Mesenchymal stem cell (in vitro differentiated cells and primary cell): ENCODE measurements around the gene PRSS38.

ENCODE experiments used
- DNase-seq: peaks from one replicate; pipeline ENCODE4 v3.0.0-alpha.2; 2013
- H2AFZ ChIP-seq: one replicate; pipeline ENCODE4 v1.6.1; 2013; ENCODE audit warnings: low read depth, mild to moderate bottlenecking, control low read depth, inconsistent platforms, low read length, moderate library complexity
- H2AK5ac ChIP-seq: 2 replicates; pipeline ENCODE4 v1.6.1; 2013; ENCODE audit warnings: low read length, moderate library complexity, mild to moderate bottlenecking, inconsistent platforms; ENCODE audit not compliant: severe bottlenecking
- H2BK120ac ChIP-seq: one replicate; pipeline ENCODE4 v1.6.1; 2013; ENCODE audit warnings: low read depth, mild to moderate bottlenecking, inconsistent platforms, low read length, moderate library complexity
- H2BK12ac ChIP-seq, 2 experiments: one replicate each; pipeline ENCODE4 v1.6.1; 2013; ENCODE audit warnings: inconsistent platforms in 2 of 2, low read length in 2 of 2, mild to moderate bottlenecking in 2 of 2, moderate library complexity in 2 of 2, control low read depth in 1 of 2
- H2BK15ac ChIP-seq: one replicate; pipeline ENCODE4 v1.6.1; 2013; ENCODE audit warnings: mild to moderate bottlenecking, low read depth, inconsistent platforms; ENCODE audit not compliant: poor library complexity, severe bottlenecking
- H2BK5ac ChIP-seq: 2 replicates; pipeline ENCODE4 v1.6.1; 2013; ENCODE audit warnings: low read depth, mild to moderate bottlenecking, low read length, control low read depth, inconsistent platforms; ENCODE audit not compliant: poor library complexity, severe bottlenecking
- H3K14ac ChIP-seq, 2 experiments: one replicate each; pipeline ENCODE4 v1.6.1; 2013; ENCODE audit warnings: inconsistent platforms in 2 of 2, low read length in 2 of 2, control low read depth in 1 of 2, mild to moderate bottlenecking in 1 of 2, moderate library complexity in 1 of 2
- H3K18ac ChIP-seq, 2 experiments: one replicate each; pipeline ENCODE4 v1.6.1; 2013; ENCODE audit warnings: inconsistent platforms in 2 of 2, low read length in 2 of 2, control low read depth in 1 of 2, low read depth in 1 of 2, mild to moderate bottlenecking in 1 of 2
- H3K23ac ChIP-seq, 2 experiments: one replicate each; pipeline ENCODE4 v1.6.1; 2013; ENCODE audit warnings: inconsistent platforms in 2 of 2, low read length in 2 of 2, mild to moderate bottlenecking in 2 of 2, moderate library complexity in 2 of 2, control low read depth in 1 of 2
- H3K27ac ChIP-seq: 2 replicates; pipeline ENCODE4 v1.5.1; 2013; ENCODE audit warnings: mild to moderate bottlenecking, moderate library complexity, low read length, control low read depth, inconsistent platforms; ENCODE audit not compliant: poor library complexity, severe bottlenecking
- H3K27me3 ChIP-seq, 2 experiments: 2 replicates each; pipeline versions ENCODE4 v1.6.1 to v1.7.0; 2013; ENCODE audit warnings: low read length in 2 of 2, mild to moderate bottlenecking in 2 of 2, moderate library complexity in 2 of 2, control low read depth in 1 of 2, inconsistent platforms in 1 of 2; ENCODE audit not compliant: control insufficient read depth in 1 of 2, insufficient read depth in 1 of 2
- H3K36me3 ChIP-seq, 2 experiments: 2 replicates each; pipeline versions ENCODE4 v1.6.1 to v1.7.0; 2013; ENCODE audit warnings: low read length in 2 of 2, control low read depth in 1 of 2, inconsistent platforms in 1 of 2, low read depth in 1 of 2, mild to moderate bottlenecking in 1 of 2; ENCODE audit not compliant: insufficient read depth in 2 of 2, control insufficient read depth in 1 of 2
- H3K4ac ChIP-seq, 2 experiments: one replicate each; pipeline ENCODE4 v1.6.1; 2013; ENCODE audit warnings: inconsistent platforms in 2 of 2, low read length in 2 of 2, mild to moderate bottlenecking in 2 of 2, moderate library complexity in 2 of 2, control low read depth in 1 of 2, low read depth in 1 of 2
- H3K4me1 ChIP-seq: 2 replicates; pipeline ENCODE4 v1.6.1; 2013; ENCODE audit warnings: low read depth, low read length, control low read depth; ENCODE audit not compliant: control insufficient read depth, insufficient read depth
- H3K4me2 ChIP-seq: 2 replicates; pipeline ENCODE4 v1.6.1; 2013; ENCODE audit warnings: low read length, mild to moderate bottlenecking, inconsistent platforms; ENCODE audit not compliant: poor library complexity, severe bottlenecking
- H3K4me3 ChIP-seq, 2 experiments: 2 replicates each; pipeline versions ENCODE4 v1.5.1 to v1.7.0; 2013; ENCODE audit warnings: low read length in 2 of 2, mild to moderate bottlenecking in 2 of 2, control low read depth in 1 of 2, low read depth in 1 of 2; ENCODE audit not compliant: insufficient read depth in 1 of 2
- H3K79me1 ChIP-seq: replicated peaks from 2 replicates; pipeline ENCODE4 v1.6.1; 2013; ENCODE audit warnings: mild to moderate bottlenecking, control low read depth, low read length, inconsistent platforms; ENCODE audit not compliant: poor library complexity, severe bottlenecking
- H3K9ac ChIP-seq: 2 replicates; pipeline ENCODE4 v1.7.0; 2013; ENCODE audit warnings: mild to moderate bottlenecking, low read length, moderate library complexity
- H3K9me3 ChIP-seq: 2 replicates; pipeline ENCODE4 v1.7.0; 2013; ENCODE audit warnings: mild to moderate bottlenecking, low read length; ENCODE audit not compliant: control insufficient read depth
- H4K8ac ChIP-seq: one replicate; pipeline ENCODE4 v1.6.1; 2013; ENCODE audit warnings: inconsistent platforms, mild to moderate bottlenecking, low read length, moderate library complexity
- H4K91ac ChIP-seq: one replicate; pipeline ENCODE4 v1.6.1; 2013; ENCODE audit warnings: mild to moderate bottlenecking, low read length, inconsistent platforms
- WGBS: methylation state at CpG from one replicate; pipeline ENCODE4 v1.1.7; 2013; ENCODE audit warnings: mixed read lengths; 5-methylcytosine and 5-hydroxymethylcytosine counted together

PRSS38 gene

DNA sequence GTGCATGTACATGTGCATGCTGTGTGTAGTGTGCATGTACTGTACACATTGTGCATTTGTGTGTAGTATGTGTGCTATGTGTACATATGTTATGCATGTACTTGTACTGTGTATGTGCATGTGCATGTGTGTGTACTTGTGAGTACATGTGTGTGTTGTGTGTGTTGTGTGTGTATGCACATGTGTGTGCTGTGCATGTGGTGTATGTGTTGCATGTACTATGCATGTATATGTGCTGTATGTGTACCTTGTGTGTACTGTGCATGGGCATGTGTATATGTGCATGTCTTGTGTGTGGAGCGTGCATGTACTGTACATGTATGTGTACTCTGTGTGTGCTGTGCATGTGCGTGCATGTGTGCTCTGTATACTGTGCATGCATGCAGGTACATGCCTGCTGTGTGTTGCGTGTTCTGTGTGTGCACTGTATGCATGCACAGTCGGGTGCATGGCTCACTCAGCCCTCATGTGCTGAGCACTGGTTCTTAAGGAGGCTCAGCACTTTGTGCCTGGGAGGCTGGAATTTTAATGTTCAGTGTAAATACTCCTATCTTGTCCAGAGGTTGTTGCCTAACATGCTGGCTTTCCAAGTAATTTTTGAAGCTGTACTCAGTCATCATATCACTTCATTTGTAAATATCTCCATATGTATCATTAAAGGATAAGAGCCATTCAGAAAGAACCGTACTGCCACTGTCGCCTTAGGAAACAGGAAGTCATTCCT is 47.9 kb upstream of the PRSS38 start:
- Histone ChIP-seq H3K23ac (no peak overlapping the region), H3K18ac (no peak overlapping the region), H3K4ac (no peak overlapping the region), H4K8ac (no peak overlapping the region), H3K14ac (no peak overlapping the region), H3K9ac (no peak overlapping the region), H2AK5ac (no peak overlapping the region), H2BK12ac (no peak overlapping the region), H3K27me3 (no peaks in the 10 kb centered on the region), H3K4me1 (peaks cover 39% of the 10 kb centered on the region), H3K79me1 (peaks cover 46% of the 10 kb centered on the region), H3K27ac (no peak overlapping the region), H3K36me3 (peaks cover 47 to 69% of the 10 kb centered on the region in 2 experiments), H4K91ac (no peak overlapping the region), H3K4me3 (no peak overlapping the region), H3K4me2 (no peak overlapping the region), H2BK15ac (no peak overlapping the region), H2BK120ac (no peak overlapping the region), H2BK5ac (no peak overlapping the region), H3K9me3 (no peaks in the 10 kb centered on the region), H2AFZ (no peak overlapping the region)
- 94% methylated on average over 6 of the region's 6 CpGs for WGBS
- no peak for DNase-seq

DNA sequence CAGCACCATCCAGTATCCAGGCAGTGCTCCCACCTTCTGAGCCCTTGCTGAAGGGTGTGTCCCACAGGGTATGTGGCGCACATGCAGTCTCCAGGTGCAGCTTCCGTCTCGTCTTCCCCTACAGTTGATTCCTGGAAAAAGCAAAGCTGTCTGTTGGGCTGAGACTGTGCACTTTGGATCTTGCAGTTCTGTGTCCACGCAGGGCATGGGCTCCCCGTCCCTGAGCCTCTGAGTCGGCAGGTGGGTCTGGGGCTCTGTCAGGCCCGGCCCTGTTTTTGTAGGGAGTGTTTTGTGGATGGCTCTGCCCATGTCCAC is 47.4 kb upstream of the PRSS38 start:
- 97% methylated on average over 7 of the region's 7 CpGs for WGBS

GRCh38 chr1:227768640-227769039 is 46.8 kb upstream of the PRSS38 start:
- no peak overlapping the region for H2BK120ac ChIP-seq
- no peak overlapping the region for H2BK5ac ChIP-seq
- H3K4me1 ChIP-seq, result peaks cover 33% of the 10 kb centered on the region
- no peak overlapping the region for H2BK12ac ChIP-seq
- H3K23ac ChIP-seq, result no peak overlapping the region
- no peaks in the 10 kb centered on the region for H3K9me3 ChIP-seq
- no peak overlapping the region for H3K9ac ChIP-seq
- no peaks in the 10 kb centered on the region for H3K27me3 ChIP-seq
- H2BK15ac ChIP-seq, result no peak overlapping the region
- peaks cover 49 to 65% of the 10 kb centered on the region in 2 experiments for H3K36me3 ChIP-seq
- H2AK5ac ChIP-seq, result no peak overlapping the region
- H4K8ac ChIP-seq, result no peak overlapping the region
- H3K4me2 ChIP-seq, result no peak overlapping the region
- no peak overlapping the region for H4K91ac ChIP-seq
- no peak overlapping the region for H3K14ac ChIP-seq
- no peak for DNase-seq
- no peak overlapping the region for H3K27ac ChIP-seq
- H3K4me3 ChIP-seq, result no peak overlapping the region
- no peak overlapping the region for H3K4ac ChIP-seq
- H3K79me1 ChIP-seq, result peaks cover 44% of the 10 kb centered on the region
- H2AFZ ChIP-seq, result no peak overlapping the region
- H3K18ac ChIP-seq, result no peak overlapping the region
- WGBS, result 97% methylated on average over 6 of the region's 6 CpGs

More for the DNA sequence above, 47.4 kb upstream of the PRSS38 start:
- Histone ChIP-seq H3K27ac (no peak overlapping the region), H3K4me3 (no peak overlapping the region), H3K14ac (no peak overlapping the region), H4K8ac (no peak overlapping the region), H3K27me3 (no peaks in the 10 kb centered on the region), H3K4ac (no peak overlapping the region), H3K4me1 (peaks cover 36% of the 10 kb centered on the region), H3K9me3 (no peaks in the 10 kb centered on the region), H4K91ac (no peak overlapping the region), H2BK120ac (no peak overlapping the region), H3K9ac (no peak overlapping the region), H2AK5ac (no peak overlapping the region), H3K23ac (no peak overlapping the region), H3K18ac (no peak overlapping the region), H2AFZ (no peak overlapping the region), H2BK15ac (no peak overlapping the region), H3K79me1 (peaks cover 46% of the 10 kb centered on the region), H2BK5ac (no peak overlapping the region), H3K4me2 (no peak overlapping the region), H2BK12ac (no peak overlapping the region), H3K36me3 (peaks cover 49 to 69% of the 10 kb centered on the region in 2 experiments)
- no peak for DNase-seq

- Histone ChIP-seq H3K27ac (no peak overlapping the region), H3K9me3 (no peaks in the 10 kb centered on the region), H3K14ac (no peak overlapping the region), H3K27me3 (no peaks in the 10 kb centered on the region), H3K9ac (no peak overlapping the region), H3K4me3 (no peak overlapping the region), H2AFZ (no peak overlapping the region), H3K18ac (no peak overlapping the region), H2BK5ac (no peak overlapping the region), H4K91ac (no peak overlapping the region), H3K4ac (no peak overlapping the region), H2BK120ac (no peak overlapping the region), H3K36me3 (peaks cover 55 to 66% of the 10 kb centered on the region in 2 experiments), H4K8ac (no peak overlapping the region), H2BK15ac (no peak overlapping the region), H3K79me1 (peaks cover 46% of the 10 kb centered on the region), H2AK5ac (no peak overlapping the region), H3K4me1 (peaks cover 32% of the 10 kb centered on the region), H2BK12ac (no peak overlapping the region), H3K4me2 (no peak overlapping the region), H3K23ac (no peak overlapping the region)
- 96% methylated on average over 20 of the region's 20 CpGs for WGBS
- DNase-seq, result no peak
Measured at GRCh38 chr1:227769047-227769935, 46.2 kb upstream of the PRSS38 start.
